Activated naive CD8-positive, alpha-beta T cell (primary cell): Measurements from ENCODE around the gene ERVK3-1.
"Not testable (repeated sequence)": the region's sequence is repeated elsewhere in the genome, so short reads cannot be mapped to it uniquely, and the experiment has no call there.

Experiments used
- H3K27ac Mint-ChIP-seq: one replicate; pipeline ENCODE4 v1.8.0; 2021; ENCODE audit warnings: mixed read lengths
- H3K27me3 Mint-ChIP-seq: one replicate; pipeline ENCODE4 v1.8.0; 2021; ENCODE audit warnings: mixed read lengths
- H3K36me3 Mint-ChIP-seq: one replicate; pipeline ENCODE4 v1.8.0; 2021; ENCODE audit warnings: mixed read lengths
- H3K4me1 Mint-ChIP-seq: one replicate; pipeline ENCODE4 v1.8.0; 2021; ENCODE audit warnings: low read depth, mixed read lengths
- H3K4me3 Mint-ChIP-seq: one replicate; pipeline ENCODE4 v1.8.0; 2021; ENCODE audit warnings: mild to moderate bottlenecking, mixed read lengths
- H3K9me3 Mint-ChIP-seq: one replicate; pipeline ENCODE4 v1.8.0; 2021; ENCODE audit warnings: low read depth, mixed read lengths

The ERVK3-1 gene, protein sequence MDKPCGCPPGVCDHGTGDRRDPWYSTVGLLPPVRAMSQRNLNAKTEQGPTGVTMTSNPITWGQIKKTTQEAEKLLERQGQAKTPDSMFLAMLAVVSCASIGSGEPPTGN

DNA sequence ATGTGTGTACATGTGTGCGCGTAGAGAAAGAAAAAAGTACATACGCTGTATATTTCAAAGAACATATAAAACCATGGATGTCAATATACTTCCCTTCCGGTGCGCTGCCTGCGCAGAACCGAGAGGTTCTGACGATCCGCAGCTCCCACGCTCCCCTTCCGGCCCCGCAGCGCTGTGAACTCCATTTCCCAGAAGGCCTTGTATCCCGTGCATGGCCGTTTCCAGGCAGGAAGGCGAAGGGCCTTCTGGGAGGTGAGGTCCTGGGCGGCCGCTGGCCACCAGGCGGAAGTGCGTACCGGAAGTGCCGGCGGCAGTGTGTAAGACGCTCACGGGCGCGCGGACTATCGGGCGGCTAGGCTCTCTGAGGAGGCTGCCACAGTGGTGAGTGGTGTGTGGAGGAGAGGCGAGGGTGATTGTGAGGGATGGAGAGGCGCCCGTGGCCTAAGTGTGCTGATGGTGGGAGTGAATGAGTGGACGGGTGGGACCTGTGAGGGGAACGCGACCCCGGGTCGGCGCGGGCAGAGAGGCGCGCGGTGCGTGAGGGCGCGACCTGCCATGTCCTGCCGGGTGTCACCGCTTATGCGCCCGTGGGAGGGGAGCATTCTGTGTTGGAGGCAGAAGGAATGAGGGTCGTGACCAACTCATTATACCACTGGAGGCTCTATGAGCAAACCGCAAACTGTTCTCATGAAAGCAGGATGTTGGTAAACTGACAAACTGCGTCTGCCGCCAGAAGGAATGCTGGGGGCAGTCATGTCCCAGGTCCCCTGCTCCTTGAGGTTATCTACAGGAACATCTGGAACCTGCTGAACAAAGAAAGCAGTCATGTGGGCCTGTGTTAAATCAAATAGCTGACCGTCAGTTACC, at the start of gene ERVK3-1:
Gene ERVK3-1 (plus strand): TSS at position 313 of the 867 bp plus-strand sequence. CDS start 6,792 bp downstream, outside the sequence.
- Mint-ChIP-seq H3K4me1 (peaks cover 47% of the 10 kb centered on the region), H3K4me3 (peak within 1 kb of the TSS; percentile 96), H3K9me3 (no peaks in the 10 kb centered on the region), H3K27me3 (no peaks in the 10 kb centered on the region), H3K27ac (peak within 1 kb of the TSS; percentile 98), H3K36me3 (peaks cover 25% of the 10 kb centered on the region)

DNA sequence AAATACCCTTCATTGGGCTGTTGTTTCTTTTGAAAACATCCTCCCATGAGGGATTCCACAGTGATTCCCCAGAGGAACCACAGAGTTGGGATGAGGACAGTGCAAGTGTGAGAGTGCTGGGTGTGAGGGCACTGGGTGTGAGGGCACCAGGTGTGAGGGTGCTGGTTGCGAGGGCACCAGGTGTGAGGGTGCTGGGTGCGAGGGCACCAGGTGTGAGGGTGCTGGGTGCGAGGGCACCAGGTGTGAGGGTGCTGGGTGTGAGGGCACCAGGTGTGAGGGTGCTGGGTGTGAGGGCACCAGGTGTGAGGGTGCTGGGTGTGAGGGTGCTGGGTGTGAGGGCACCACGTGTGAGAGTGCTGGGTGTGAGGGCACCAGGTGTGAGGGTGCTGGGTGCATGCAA, 46.9 kb upstream of the ERVK3-1 start:
- H3K4me1 Mint-ChIP-seq, H3K27ac Mint-ChIP-seq: not testable (repeated sequence)

DNA sequence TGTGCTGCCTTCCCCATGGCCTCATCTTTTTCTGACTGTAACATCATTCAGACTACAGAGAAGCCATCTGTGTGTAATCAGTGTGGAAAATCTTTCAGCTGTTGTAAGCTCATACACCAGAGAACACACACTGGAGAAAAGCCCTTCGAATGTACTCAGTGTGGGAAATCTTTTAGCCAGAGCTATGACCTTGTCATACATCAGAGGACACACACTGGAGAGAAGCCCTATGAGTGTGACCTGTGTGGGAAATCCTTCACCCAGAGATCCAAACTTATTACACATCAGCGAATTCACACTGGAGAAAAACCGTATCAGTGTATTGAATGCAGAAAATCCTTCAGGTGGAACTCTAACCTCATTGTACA, 43.6 kb upstream of the ERVK3-1 start:
- Mint-ChIP-seq H3K27ac (no peak overlapping the region), H3K27me3 (no peaks in the 10 kb centered on the region), H3K4me1 (no peaks in the 10 kb centered on the region), H3K9me3 (peaks cover 20% of the 10 kb centered on the region), H3K36me3 (peaks cover 49% of the 10 kb centered on the region), H3K4me3 (no peak overlapping the region)

More for the DNA sequence above, 46.9 kb upstream of the ERVK3-1 start:
- not testable (repeated sequence) for H3K4me3 Mint-ChIP-seq, H3K27me3 Mint-ChIP-seq
- H3K36me3 Mint-ChIP-seq = peaks cover 69% of the 10 kb centered on the region
- H3K9me3 Mint-ChIP-seq = peaks cover 25% of the 10 kb centered on the region

DNA sequence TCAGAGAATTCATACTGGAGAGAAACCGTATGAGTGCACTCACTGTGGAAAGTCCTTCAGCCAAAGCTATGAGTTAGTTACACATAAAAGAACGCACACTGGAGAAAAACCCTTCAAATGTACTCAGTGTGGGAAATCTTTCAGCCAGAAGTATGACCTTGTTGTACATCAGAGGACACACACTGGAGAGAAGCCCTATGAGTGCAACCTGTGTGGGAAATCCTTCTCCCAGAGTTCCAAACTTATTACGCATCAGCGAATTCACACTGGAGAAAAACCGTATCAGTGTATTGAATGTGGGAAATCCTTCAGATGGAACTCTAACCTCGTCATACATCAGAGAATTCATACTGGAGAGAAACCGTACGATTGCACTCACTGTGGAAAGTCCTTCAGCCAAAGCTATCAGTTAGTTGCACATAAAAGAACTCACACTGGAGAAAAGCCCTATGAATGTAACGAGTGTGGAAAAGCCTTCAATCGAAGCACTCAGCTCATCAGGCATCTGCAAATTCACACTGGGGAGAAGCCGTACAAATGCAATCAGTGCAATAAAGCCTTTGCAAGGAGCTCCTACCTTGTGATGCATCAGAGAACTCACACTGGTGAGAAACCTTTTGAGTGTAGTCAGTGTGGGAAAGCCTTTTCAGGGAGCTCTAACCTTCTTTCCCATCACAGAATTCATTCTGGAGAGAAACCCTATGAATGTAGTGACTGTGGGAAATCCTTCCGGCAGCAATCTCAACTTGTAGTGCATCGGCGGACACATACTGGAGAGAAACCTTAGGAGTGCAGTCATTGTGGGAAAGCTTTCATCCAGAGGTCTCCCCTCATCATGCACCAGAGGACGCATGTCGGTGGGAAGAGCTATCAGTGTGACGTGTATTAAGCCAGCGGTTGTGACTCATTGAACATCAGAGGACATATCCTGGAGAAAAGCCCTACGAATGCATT, 42.9 kb upstream of the ERVK3-1 start:
- no peaks in the 10 kb centered on the region for H3K4me1 Mint-ChIP-seq
- peak overlapping the region; percentile 46 for H3K4me3 Mint-ChIP-seq
- H3K9me3 Mint-ChIP-seq = peaks cover 19% of the 10 kb centered on the region
- H3K36me3 Mint-ChIP-seq = peaks cover 48% of the 10 kb centered on the region
- no peak overlapping the region for H3K27ac Mint-ChIP-seq
- H3K27me3 Mint-ChIP-seq = no peaks in the 10 kb centered on the region

DNA sequence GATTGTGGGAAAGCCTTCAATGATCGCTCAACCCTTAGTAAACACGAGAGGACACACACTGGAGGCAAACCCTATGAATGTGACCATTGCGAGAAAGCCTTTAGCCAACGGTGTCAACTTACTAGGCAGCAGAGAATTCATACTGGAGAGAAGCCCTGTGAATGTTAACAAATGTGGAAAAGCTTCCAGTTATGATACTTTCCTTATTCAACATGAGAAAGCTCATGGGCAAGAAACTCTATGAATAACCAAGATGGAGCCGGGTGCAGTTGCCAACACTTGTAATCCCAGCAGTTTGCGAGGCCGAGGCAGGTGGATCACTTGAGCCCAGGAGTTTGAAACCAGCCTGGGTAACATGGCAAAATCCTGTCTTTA, 42.3 kb upstream of the ERVK3-1 start:
- no peak overlapping the region for H3K4me3 Mint-ChIP-seq

DNA sequence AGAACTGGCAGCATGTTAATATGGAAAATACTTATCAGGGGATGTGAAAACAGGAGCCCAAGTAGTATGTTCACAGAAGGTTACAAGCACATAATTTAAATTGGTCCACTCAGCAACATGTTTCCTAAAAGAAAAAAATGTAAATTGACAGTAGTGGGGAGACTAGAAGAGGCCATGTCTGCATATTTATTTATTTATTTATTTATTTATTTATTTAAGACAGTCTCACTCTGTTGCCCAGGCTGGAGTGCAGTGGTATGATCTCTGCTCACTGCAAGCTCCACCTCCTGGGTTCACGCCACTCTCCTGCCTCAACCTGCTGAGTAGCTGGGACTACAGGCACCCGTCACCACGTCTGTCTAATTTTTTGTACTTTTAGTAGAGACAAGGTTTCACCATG, 40.1 kb upstream of the ERVK3-1 start:
- no peak overlapping the region for H3K27ac Mint-ChIP-seq
- H3K4me3 Mint-ChIP-seq = no peak overlapping the region
- H3K27me3 Mint-ChIP-seq = no peaks in the 10 kb centered on the region

More for the DNA sequence above, 42.3 kb upstream of the ERVK3-1 start:
- Mint-ChIP-seq H3K36me3 (peaks cover 42% of the 10 kb centered on the region), H3K27ac (no peak overlapping the region), H3K4me1 (no peaks in the 10 kb centered on the region), H3K9me3 (peaks cover 13% of the 10 kb centered on the region), H3K27me3 (no peaks in the 10 kb centered on the region)

DNA sequence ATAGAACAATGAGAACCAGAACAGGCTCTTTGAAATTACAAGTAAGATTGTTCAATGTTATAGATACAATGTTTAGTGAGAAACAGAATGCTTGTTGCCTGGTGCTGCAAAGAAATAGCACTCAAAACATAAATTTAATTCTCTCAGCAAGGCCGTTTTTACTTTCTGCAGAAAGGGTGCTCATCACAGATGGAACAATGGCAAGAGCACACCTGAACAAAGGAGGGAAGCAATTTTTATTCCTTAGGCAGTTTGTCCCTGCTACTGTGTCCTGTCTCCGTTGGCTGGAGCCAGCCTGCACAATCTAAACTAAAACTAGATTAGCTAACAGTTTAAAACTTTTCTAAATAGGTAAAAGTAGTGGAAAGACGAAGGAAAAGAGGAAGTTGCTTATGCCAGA, 36.8 kb upstream of the ERVK3-1 start:
- Mint-ChIP-seq H3K27me3 (no peaks in the 10 kb centered on the region), H3K4me3 (no peak overlapping the region), H3K36me3 (peaks cover 25% of the 10 kb centered on the region), H3K4me1 (no peaks in the 10 kb centered on the region), H3K27ac (no peak overlapping the region), H3K9me3 (peaks cover 4% of the 10 kb centered on the region)

More for the DNA sequence above, 40.1 kb upstream of the ERVK3-1 start:
- Mint-ChIP-seq H3K9me3 (peaks cover 9% of the 10 kb centered on the region), H3K36me3 (peaks cover 37% of the 10 kb centered on the region), H3K4me1 (no peaks in the 10 kb centered on the region)

DNA sequence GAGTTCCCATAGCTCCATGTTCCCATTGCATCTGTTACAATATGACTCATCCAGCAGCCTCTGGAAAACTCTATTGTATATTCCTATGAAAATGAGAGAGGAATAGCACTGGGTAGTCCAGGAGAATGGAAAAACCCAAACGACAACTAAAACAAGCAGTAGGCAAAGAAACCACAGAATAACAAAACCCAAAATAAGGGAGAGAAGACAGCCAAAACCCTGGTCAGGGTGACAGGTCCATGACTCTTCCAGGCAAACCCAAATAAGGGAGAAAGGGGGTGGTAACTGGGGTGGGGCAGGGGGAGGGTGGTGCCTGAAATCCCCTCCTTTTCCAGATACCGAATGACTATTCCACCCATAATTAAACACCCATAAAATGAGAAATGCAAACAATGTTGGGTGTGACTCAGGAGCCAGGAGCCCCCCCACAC, 30.4 kb upstream of the ERVK3-1 start:
- no peaks in the 10 kb centered on the region for H3K27me3 Mint-ChIP-seq
- peaks cover 30% of the 10 kb centered on the region for H3K36me3 Mint-ChIP-seq
- H3K4me3 Mint-ChIP-seq = no peak overlapping the region
- no peaks in the 10 kb centered on the region for H3K9me3 Mint-ChIP-seq
- H3K27ac Mint-ChIP-seq = no peak overlapping the region
- H3K4me1 Mint-ChIP-seq = peaks cover 23% of the 10 kb centered on the region

DNA sequence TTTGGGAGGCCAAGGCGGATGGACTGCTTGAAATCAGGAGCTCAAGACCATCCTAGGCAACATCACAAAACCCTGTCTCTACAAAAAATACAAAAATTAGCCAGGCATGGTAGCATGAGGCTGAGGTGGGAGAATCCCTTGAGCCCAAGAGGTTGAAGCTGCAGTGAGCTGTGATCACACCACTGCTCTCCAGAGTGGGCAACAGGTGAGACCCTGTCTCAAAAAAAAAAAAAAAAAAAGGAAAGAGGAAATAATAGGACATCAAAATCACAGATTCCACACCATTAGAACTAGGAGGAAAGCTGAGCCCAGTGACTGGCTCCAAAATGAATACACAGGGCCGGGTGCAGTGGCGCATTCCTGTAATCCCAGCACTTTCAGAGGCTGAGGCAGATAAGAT, 29.6 kb upstream of the ERVK3-1 start:
- Mint-ChIP-seq H3K27ac (no peak overlapping the region), H3K4me3 (no peak overlapping the region), H3K9me3 (no peaks in the 10 kb centered on the region), H3K4me1 (peaks cover 31% of the 10 kb centered on the region), H3K27me3 (no peaks in the 10 kb centered on the region), H3K36me3 (peaks cover 25% of the 10 kb centered on the region)

DNA sequence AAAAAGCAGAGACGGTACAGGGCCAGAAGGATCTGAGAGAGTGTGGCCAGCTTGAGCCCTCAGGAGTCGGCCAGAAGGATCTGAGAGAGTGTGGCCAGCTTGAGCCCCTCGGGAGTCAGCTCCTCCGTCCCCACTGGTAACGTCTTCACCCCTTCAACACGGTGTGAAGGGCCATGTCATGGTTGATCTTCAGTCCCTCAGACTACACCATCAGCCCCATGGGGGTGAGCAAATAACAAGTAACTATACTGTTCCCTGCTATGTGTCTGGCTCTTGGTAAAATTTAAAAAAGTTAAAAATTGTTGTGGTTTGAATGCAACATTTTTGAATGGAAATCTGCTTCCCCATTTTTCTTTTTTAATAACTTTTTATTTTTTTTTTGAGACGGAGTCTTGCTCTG, 28.0 kb upstream of the ERVK3-1 start:
- H3K36me3 Mint-ChIP-seq = peaks cover 22% of the 10 kb centered on the region
- peak overlapping the region; percentile 60 for H3K4me3 Mint-ChIP-seq
- peak overlapping the region; percentile 64 for H3K27ac Mint-ChIP-seq
- peaks cover 46% of the 10 kb centered on the region for H3K4me1 Mint-ChIP-seq
- H3K27me3 Mint-ChIP-seq = no peaks in the 10 kb centered on the region
- H3K9me3 Mint-ChIP-seq = no peaks in the 10 kb centered on the region

DNA sequence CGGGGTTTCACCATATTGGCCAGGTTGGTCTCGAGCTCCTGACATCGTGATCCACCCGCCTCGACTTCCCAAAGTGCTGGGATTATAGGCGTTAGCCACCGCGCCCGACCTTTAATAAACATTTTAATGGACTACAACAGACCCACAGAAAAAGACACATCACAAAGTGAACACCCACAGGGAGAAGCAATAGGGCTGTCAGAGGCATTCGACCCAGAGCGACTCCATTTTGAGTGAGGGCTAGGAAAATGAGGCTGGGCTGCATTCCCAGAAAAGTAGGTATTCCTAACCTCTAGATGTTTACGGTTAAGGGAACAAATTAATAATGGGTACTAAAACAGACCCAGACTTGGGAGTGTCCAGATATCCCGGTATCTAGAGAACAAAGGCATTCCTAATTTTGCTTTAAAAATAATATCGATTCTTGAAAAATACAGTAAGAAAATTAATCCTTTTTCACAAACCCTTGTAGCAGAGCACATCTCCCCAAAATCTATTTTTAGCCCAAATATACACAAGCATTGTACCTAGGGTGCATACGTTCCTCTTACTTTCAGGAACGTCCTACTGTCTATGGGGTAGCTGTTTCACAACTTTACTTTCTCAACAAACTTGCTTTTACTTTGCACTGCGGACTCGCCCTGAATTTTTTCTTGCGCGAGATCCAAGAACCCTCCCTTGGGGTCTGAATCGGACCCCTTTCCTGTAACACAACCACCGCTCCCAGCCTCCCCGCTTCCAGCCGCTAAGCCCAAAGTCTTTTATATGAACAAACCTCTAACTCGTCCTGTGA, 27.2 kb upstream of the ERVK3-1 start:
- Mint-ChIP-seq H3K4me3 (peak overlapping the region; percentile 96), H3K27ac (peak overlapping the region; percentile 96), H3K36me3 (peaks cover 22% of the 10 kb centered on the region), H3K27me3 (no peaks in the 10 kb centered on the region), H3K4me1 (peaks cover 47% of the 10 kb centered on the region), H3K9me3 (no peaks in the 10 kb centered on the region)

DNA sequence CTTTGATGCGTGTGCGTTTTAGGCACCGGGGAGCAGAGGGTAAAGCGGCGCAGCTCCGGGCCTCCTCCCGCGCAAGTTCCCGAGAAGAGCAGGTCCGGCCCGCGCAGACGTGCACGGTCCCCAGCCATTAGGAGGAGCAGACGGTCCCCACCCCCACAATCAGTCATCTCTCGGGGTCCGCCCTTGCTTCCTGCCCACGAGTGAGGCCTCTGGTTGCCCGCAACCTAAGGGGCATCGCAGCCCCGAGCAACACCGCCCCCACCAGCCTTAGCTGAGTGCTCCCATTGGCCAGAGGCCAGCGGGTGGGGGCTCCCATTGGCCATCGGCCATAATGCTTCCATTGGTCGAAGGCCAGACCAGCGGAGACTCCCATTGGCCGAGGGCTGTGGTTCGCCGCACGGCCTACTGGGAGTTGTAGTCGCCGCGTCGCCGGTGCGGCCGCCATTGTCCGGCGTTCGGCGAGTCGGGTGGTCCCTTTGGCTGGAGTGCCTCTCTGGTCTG, 26.6 kb upstream of the ERVK3-1 start, which contains the start of gene ZNF8:
Gene ZNF8 (plus strand): TSS at position 415 of the 501 bp plus-strand sequence. CDS start 127 bp downstream, outside the sequence.
- no peaks in the 10 kb centered on the region for H3K9me3 Mint-ChIP-seq
- H3K4me3 Mint-ChIP-seq = peak within 1 kb of the TSS; percentile 96
- peak within 1 kb of the TSS; percentile 96 for H3K27ac Mint-ChIP-seq
- peaks cover 22% of the 10 kb centered on the region for H3K36me3 Mint-ChIP-seq
- H3K27me3 Mint-ChIP-seq = no peaks in the 10 kb centered on the region
- H3K4me1 Mint-ChIP-seq = peaks cover 47% of the 10 kb centered on the region

DNA sequence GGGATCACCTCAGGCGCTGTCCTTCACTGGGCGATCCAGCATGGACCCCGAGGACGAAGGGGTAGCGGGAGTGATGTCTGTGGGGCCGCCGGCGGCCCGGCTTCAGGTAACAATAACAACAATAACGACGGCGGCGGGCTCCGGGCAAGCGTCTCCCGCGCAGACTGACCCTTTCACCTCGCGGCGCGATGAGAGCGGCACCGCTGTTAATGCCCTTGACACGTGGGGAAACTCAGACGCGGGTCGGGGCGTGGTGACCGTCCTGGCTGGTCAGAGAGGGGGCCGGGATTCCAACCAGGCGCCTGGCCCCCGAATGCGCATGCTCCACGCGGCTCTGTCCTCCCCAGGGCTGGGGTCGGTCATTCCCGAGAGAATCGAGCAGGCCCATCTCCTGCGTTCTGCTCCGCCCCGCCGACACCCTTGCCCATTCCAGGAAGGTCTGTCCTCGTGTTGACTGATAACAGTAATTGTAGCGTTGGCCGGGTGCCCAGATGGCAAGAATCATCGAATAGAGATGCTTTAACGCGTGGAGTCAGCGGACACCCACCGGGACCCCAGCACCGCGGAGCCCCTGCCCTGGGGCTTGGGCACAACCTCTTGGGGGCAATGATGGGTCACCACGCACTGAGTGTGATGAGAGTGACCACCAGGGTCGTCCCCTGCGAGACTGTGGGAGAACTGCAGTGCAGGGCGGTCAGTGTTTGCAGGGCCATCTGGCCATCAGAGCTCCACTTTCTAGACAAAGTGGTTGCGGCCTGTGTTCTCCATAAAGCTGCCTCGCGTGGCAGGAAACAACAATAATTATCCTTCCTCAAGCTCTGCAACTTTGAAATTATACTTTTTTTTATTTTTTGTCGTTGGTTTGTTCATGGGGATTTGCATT, 25.9 kb upstream of the ERVK3-1 start:
- peak overlapping the region; percentile 96 for H3K4me3 Mint-ChIP-seq
- peaks cover 47% of the 10 kb centered on the region for H3K4me1 Mint-ChIP-seq
- peak overlapping the region; percentile 96 for H3K27ac Mint-ChIP-seq
- H3K36me3 Mint-ChIP-seq = peaks cover 20% of the 10 kb centered on the region
- no peaks in the 10 kb centered on the region for H3K27me3 Mint-ChIP-seq
- H3K9me3 Mint-ChIP-seq = no peaks in the 10 kb centered on the region
